NCI-H2081 (cell line): ENCODE measurements around the gene LTO1.

Experiments
- DNase-seq, 2 experiments: peaks; one replicate each; lab custom pipeline; 2025; lab: John Stamatoyannopoulos, UW

The LTO1 gene, protein sequence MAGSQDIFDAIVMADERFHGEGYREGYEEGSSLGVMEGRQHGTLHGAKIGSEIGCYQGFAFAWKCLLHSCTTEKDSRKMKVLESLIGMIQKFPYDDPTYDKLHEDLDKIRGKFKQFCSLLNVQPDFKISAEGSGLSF

DNA sequence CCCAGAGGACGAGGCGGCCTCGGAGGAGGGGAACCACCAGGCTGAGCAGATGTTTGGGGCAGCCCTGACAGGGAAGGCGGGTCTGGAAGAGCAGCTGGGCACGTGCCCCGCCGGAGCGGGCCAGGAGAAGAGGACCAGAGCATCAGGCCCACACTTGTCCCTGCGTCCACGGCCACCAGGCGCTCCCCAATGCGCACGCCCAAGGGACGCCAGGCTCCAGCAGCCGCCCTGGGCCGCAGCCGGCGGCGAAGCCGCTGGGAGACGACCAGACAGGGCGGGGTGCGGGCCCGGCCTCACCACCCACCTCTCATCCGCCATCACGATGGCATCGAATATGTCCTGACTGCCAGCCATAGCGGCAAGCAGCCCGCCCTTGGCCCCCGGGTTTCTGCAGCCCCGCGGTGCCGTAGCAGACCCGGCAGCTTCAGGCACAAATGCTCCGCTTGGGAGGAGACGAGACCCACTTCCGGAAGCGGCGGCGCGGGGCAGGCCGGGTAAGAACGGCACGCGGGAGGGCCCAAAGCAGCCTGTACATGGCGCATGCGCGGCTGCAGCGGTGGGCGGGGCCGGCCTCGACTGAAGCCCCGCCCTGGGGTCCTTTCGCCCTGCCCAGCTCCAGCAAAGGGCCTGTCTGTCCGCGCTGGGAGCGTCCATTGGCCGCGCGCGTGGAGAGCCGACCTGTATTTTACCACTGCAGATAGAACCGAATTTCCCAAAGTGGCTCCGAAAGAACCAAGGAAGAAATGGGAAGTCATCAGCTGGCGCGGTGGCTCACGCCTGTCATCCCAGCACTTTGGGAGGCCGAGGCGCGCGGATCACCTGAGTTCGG is at the start of gene LTO1:
LTO1 (minus strand) TSS at position 468 of the 829 bp plus-strand sequence; CDS start at position 354, 114 bp downstream.
- peak; percentile 92 to 94 for DNase-seq

DNA sequence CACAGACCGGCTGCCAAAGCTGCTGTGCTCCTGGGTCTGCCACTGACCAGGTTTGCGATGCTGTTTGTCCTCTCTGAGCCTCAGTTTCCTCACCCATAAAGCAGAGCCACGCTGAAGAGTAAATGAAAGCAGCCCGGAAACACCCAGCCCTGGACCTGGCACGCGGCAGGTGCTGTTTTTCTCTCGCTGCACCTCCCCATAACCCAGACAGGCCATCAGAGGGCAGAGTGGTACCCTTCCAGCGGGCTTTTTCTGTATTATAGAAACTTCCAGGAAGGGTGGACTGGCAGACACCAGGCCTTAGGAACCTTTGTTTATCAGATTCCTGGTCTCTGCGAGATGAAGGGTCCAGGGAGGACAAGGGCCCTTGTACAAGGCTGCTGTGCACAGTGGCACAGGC is 46.6 kb upstream of the LTO1 start:
- DNase-seq, result no peak

DNA sequence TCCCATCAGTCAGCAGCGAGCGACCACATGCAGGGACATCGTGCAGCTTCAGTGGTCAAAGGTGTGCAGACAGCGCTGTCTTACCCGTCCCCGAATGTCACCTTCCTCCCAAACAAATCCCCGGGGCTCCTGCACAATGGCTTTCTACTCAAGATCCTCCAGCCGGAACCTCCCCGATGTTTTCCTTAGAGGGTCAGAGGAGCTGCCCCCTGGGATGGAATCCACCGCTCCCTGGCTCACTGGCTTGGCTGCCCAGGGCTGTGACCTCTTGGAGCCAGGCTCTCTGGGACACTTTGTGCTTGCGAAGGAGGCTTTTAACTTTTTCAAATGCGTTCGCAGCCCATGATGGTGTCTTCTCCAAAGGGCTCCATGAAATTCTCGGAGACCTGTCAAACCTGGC is 46.0 kb upstream of the LTO1 start:
- DNase-seq, result no peak

DNA sequence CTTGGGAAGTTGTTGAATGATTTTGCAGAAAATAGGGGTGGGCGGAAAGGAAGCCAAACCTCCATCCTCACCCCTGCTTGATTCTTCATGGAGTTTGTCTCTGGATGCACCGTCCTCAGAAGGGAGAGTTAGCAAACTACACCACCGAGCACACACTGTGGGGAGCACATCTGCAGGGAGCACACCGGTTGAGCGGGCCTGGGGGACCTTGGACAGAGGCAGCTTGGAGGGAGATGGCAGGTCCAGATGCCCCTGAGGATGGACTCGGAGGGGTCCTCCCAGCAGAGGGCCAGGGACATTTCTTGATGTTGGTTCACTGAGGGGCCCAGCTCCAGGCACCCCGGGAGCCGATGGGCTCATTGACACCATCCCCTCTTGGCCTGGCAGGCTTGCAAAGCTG is 43.8 kb upstream of the LTO1 start:
- no peak for DNase-seq

DNA sequence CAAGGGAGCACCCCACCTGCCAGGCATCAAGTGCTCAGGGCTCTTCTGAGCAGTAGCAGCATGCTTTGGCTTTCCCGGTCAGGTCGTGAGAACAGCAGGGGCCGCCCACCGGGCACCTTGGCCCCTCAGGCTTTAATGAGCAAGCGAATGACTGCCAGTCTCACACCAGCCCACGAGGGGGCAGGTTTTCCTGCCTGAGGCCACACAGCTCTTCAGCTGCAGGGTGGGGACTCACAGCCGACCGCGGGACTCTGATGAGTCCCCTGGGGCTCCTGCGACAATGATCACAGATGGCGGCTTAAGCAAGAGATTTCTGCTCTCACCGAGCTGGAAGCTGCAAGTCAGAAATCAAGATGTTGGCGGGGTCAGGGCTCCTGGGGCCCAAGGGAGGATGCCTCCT is 43.0 kb upstream of the LTO1 start:
- peak in 1 of 2 experiments; percentile 17 for DNase-seq

DNA sequence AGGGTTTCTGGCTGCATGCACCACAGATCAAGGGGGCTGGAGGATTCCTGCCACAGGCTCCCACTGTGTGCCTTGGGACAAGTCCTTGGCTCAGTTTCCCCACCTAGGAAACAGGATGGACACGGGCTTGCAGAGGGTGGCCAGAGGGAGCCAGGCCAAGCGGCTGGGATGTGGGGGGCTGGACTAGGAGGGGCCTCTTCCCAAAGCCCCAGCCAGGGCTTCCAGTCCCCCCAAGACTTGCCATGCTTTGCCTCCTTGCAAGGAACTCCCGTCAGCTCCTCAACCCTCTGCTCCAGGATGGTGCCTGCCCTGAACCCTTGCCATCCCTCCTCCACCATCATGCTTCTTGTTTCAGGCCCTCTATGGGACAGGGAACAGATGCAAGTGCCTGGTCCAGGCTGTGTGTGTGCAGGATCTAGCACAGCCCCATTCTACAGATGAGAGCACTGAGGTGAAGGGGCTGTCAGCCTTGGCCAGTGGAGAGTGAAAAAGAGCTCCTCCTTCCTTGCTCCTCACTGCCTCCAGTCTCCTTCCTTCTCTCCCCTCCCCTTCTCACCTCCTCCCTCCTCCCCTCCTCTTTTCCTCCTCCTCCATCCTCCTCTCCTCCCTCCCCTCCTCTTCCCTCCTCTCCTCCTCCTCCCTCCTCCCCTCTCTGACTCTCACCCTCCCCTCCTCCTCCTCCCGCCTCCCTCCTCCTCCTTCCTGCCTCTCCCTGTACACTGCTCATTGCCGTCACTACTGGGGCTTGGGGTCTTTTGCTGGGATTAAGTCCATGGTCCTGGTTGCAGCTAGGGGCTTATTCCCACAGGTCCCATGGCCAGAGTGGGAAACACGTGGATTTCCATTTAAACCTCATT is 42.0 kb upstream of the LTO1 start:
- DNase-seq, result no peak

DNA sequence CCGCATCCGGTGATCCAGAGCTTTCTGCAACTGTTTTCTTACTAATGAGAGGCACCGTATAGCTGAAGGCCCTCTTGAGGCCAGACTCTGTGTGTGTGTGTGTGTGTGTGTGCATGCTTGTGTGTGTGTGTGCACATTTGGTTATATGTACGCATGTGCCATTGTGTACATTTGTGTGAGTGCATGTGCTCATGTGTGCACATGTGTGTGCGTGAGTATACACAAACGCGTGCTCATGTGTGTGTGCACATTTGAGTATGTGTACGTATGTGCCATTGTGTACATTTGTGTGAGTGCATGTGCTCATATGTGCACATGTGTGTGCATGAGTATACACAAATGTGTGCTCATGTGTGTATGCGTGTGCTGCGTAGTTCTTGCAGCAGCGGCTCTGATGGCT is 40.9 kb upstream of the LTO1 start:
- no peak for DNase-seq

DNA sequence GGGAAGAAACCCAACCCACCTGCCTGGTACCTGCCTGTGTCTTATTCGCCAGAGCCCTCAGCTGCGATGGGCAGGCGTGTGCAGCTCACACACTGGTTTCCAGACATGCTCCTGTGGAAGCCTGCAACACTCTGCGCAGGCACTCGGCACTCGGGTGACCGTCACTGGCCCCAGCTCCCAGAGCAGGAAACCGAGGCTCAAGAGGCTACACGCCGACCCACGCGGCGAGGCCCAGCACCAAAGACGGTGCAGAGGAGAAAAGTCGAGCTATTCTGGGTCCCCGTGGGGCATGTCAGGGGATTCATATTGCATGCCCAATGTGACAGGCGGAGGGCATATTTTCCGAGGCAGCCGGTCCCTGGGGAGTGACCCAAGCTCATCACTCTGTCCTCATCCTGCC is 40.3 kb upstream of the LTO1 start:
- DNase-seq, result no peak

DNA sequence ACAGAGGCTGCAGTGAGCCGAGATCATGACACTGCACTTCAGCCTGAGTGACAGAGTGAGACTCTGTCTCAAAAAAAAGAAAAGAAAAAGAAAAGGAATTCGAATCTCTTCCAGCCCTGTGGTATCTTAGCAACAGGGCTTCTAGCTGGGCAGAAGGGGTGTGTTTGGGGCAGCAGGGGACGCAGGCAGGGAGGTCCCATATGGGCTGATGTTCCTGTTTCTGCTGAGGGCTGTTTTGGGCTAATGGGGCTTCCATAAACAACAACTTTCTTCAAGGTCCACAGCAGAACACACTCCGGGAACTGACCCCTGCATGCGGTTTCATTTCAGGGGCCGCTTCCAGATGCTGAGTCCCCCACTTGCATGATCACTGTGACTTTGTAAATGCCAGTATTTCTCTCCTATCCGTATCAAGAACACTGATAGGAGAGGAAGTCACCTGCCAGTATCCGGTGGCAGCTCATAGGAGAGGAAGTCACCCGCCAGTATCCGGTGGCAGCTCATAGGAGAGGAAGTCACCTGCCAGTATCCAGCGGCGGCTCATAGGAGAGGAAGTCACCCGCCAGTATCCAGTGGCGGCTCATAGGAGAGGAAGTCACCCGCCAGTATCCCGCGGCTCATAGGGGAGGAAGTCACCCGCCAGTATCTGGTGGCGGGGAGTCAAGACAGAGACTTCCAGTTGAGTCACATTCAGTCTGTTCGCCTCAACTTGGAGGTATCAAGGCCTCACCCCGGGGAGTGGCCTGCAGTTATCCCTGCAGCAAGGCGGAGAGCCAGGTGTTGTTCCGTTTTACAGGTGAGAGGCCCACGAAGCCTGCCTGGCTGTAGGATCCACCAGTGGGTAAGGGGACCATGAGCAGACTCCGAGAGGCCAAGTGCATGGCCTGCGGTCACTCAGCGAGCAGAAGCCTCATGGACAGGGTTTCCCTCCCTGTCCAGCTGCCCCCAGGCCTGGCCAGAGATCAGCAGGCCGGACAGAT is 37.0 kb upstream of the LTO1 start:
- no peak for DNase-seq

DNA sequence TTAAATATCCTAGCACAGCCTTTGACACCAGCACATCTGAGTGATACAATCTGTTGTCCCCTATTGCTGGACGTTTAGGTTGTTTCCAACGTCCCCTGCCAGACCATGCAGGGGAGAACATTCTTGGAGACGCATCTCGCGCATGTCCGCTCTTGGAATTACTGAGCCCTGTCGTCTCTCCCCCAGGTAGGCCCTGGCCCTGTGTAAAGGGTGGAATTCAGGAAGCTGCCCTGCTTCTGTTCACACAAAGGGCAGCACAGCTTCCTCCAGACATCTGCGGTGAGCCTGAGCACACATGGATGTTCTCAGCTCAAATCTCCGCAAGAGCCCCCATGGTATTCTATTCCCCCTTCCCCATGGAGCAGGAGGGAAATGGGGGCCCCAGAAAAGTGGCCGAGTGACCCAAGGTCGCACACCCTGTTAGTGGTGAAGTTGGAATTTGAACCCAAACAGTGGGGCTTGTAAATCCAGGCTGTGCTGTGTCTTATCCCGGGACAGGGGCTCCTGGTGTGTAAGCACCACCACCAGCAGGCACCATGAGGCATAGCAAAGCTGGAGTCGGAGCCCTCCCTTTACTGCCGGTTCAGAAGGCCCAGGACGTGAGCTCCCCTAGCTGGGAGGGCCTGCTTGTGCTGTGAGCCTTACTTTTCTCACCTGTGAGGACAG is 33.7 kb upstream of the LTO1 start:
- no peak for DNase-seq

DNA sequence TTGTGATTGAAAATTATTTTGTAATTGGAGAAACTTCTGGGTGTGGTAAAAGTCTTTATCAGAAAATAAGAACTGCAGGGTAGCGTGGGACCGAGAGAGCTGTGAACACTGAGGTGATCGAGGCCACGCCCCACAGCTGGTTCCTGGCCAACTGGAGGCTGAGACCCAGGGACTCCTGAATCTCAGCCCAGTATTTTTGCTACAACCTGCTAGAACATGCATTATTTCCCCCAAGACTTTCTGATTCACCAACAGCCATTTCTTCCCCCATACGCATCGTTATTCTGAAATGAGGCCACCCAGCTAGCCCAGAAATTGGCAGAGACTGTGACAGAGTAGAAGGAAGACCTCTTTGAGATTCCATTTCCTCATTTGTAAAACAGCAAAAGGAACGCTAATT is 32.0 kb upstream of the LTO1 start:
- no peak for DNase-seq

DNA sequence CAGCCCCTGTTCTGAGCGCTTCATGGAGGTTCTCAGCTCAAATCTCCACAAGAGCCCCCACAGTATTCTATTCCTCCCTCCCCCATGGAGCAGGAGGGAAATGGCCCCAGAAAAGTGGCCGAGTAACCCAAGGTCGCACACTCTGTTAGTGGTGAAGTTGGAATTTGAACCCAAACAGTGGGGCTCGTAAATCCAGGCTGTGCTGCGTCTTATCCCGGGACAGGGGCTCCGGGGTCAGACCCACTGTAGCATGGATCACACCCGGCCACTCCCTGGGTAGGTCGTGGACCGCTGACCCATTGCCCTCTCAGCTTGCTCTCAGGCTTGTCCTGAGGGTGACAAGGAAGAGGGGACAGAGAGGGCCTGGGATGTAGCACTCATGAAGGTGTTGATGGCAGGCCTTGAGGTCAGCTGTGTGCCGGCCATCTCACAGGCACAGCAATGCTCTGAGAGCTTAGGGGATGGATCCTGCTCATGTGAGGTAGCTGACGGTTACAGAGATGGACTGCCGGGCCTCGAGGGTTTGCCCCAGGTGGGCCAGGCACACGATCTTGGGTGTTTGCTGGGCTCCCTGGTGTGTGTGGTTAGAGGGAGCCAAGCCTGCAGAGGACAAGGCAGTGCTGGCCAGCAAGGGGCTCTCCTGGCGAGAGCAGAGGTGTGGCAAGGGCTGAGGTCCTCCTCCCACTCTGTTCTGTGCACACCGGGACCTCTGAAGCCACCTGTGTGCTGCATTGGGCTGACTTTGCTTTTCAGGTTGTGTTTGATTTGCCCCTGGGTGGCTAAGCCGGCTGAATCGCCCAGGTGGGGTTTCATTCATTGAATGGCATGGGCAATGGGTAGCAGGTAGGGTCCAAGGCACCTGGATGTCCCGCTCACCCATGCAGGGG is 31.0 kb upstream of the LTO1 start:
- DNase-seq, result no peak

DNA sequence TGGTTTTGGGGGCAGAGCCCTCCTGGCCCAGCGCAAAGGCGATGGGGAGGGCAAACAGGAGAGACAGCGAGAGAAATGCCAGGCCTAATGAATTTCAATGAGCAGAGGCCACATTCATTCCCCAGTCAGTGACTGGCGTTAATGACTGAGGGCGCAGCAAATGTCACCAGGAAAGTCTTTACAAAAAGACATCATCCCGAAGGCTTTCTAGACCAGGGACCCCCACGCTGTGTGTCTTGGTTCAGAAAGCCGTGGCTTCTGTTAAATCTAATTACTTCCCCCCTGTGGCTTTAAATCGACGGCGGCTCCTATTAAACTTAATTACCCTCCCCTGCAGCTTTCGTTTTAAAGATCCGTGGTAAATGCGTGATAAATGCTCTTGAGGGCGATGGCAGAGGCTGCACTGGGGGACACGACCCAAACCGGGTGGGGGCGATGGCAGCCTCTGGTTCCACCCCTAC is 30.2 kb upstream of the LTO1 start:
- peak in 1 of 2 experiments; percentile 16 for DNase-seq

DNA sequence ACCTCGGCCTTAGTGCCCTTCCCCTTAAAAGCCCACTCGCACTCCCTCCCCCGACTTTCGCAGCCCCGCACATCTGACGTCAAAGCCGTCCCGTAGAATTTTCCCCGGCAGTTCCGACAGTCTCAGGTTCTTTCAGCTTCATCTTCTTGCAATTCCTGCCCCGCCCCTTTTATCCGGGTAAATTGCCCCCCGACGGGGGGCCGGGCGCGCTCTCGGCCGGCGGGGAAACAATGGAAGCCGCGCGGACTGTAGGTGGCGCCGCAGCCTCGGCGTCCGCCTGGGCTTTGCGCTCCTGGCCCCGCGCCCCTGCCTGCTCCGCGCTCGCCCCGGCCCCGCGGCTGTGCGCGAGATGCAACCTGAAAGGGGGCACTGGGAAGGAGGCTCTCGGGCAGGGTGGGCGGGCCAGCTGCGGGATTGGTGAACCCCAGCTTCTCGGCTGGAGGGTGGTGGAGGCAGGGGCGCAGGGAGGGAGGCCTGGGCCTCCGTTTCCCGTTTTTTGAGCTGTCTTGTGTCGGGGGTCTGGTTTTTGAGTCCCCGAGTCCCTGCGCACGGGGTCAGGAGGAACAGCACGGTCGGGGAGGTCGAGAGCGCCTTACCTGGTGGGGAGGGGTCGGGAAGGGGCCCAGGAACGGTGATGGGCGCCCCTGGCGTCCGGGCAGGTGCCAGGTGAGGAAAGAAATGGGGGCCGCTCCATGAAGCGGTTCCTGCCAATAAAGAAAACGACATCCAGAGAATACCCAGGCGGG is 29.5 kb upstream of the LTO1 start:
- DNase-seq, result peak; percentile 14 to 18

DNA sequence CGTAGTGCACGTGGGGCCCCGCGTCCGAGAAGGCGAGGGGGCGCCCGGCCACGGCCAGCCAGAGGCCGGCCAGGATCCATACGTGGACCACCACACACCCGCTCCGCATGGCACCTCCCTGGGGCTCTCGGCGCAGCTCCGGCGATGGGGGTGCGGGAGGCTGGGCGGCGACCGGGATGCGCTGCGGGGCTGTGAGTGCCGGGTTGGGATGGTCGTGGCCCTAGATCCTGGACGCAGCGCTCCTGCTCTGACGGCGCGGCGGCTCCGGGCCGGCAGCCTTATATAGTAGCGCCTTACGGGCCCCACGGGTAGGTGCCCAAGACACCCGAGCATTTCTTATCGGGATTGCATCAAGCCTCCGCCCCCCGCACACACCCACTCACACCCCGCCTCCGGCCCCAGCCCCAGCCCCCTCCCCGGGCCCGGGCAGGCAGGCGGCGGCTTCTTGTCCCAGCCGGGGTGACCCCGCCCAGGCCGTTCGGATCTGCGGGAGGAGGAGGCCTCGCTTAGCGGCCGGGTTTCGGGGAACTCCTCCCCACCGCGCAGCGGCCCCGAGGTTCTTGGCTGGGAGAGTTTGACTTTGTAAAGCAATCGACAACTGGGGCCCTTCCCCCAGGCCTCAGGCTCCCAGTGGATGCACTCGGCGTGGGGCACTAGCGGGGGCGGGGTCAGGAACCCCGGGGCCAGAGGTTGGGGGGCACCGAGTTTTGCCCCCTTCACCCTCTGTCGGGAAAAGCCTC is 28.8 kb upstream of the LTO1 start, which contains the start of gene FGF19:
FGF19 (minus strand) TSS at position 255 of the 740 bp plus-strand sequence; CDS start at position 109, 146 bp downstream.
- DNase-seq, result no peak

DNA sequence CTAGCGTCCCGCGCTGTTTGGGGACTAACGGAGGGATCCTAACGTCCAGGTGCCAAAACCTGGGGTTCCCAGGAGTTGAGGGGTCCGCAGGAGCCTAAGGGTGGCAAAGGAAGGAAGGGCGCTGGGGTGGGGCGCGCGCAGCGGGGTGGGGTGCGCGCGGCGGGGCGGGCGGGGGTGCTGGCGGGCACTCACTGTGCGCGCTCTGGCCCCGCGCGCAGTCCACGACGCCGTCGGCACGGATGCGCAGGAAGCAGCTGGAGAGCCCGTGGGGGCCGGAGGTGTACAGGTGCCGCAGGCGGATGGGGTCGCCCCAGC is 28.3 kb upstream of the LTO1 start:
- no peak for DNase-seq

DNA sequence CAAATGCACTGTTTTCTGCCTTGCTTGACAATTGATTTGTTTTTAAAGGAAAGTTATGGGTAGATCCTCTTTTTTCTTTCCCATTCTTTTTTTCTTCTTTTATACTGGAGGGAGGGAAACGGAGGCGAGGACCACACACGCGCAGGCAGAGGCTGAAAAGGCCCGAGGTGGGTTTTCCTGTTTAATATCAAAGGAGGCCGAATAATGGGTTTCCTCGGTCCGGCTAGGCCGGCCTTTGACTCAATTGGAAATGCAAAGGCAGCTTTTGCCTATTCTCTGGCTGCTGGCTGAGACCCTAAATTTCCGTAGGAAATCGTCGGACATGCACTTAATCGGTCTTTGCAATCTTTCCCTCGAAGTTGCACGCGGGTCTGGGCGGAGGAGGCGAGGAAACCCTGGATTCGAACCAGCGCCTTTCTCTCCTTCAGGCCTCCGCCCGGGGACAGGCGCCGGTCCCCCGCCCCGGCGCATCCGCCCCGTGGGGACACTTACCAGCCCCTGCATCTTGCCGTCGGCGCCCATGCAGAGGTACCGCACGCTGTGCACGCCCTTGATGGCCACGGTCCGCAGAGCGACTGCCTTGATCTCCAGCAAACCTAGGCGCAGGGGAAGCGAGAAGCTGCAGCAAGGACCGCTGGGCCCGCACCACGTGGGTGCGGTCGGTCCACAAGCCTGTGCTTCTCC is 27.8 kb upstream of the LTO1 start:
- no peak for DNase-seq

DNA sequence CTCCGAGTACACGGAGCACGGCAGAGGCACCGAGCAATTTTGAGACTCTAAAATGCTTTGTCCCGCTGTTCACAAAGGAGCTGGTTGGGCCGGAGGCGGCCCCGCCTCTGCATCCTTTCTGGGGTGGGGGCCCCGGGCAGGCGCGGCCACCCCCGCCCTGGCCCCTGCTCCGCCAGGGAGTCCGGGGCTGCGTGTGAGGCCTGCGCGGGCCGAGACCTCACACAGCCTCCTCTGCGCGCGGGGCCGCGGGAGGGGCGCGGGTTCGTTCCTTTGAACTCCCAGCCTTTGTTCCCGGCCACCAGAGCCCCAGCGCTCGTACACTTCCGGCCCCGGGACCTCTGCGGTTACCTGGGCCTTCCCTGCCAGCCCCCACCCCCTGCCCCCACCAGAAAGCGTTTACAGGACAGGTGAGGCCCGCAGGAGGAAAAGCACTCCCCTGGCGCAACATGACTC is 27.1 kb upstream of the LTO1 start:
- DNase-seq, result no peak
